Transverse colon (tissue), 4 donors: ENCODE results near the gene SCN1A. TPM values are rescaled to one million over a fixed set of nuclear protein-coding genes. Genes with fewer than 3 reads are reported as not detected.
"Not testable (repeated sequence)": the region's sequence is repeated elsewhere in the genome, so short reads cannot be mapped to it uniquely, and the experiment has no call there.

Experiments used
- DNase-seq: peaks from one replicate; pipeline ENCODE4 v3.0.0-alpha.2; 2019
- H3K27ac ChIP-seq, 4 donors: fragments of 200-600 bp; sonication (generic); 2 replicates each; pipeline ENCODE4 v1.5.1; 2016 to 2018; ENCODE audit warnings: inconsistent platforms in 4 of 4
- H3K27me3 ChIP-seq: fragments of 200-600 bp; sonication (generic); 2 replicates; pipeline ENCODE4 v1.5.1; 2017; ENCODE audit warnings: inconsistent platforms
- H3K36me3 ChIP-seq, 4 donors: fragments of 200-600 bp; sonication (generic); 2 replicates each; pipeline ENCODE4 v1.5.1; 2017 to 2019; ENCODE audit warnings: inconsistent platforms in 4 of 4
- H3K4me1 ChIP-seq, 4 donors: fragments of 200-600 bp; sonication (generic); 2 replicates each; pipeline ENCODE4 v1.5.1; 2017 to 2020; ENCODE audit warnings: inconsistent platforms in 4 of 4
- H3K4me3 ChIP-seq, 4 donors: fragments of 200-600 bp; sonication (generic); 1 replicate in 1 of 4; 2 replicates in 3 of 4; pipeline versions ENCODE4 v1.5.1 to v1.6.1; 2017 to 2019; ENCODE audit warnings: inconsistent platforms in 4 of 4
- H3K9me3 ChIP-seq, 2 donors: fragments of 200-600 bp; sonication (generic); 2 replicates each; pipeline ENCODE4 v1.5.1; 2017 to 2019; ENCODE audit warnings: inconsistent platforms in 2 of 2
- EP300 ChIP-seq: sonication (generic); formaldehyde crosslinking; IDR thresholded peaks from one replicate; pipeline ENCODE4 v1.6.1; 2017; ENCODE audit warnings: antibody characterized with exemption, low read depth
- POLR2A ChIP-seq: fragments of 450-650 bp; IDR thresholded peaks from one replicate; pipeline ENCODE4 v1.6.1; 2016; ENCODE audit warnings: antibody characterized with exemption, mild to moderate bottlenecking, moderate library complexity
- POLR2AphosphoS5 ChIP-seq, 3 donors: sonication (generic); formaldehyde crosslinking; IDR thresholded peaks; one replicate each; pipeline ENCODE4 v1.6.1; 2016; ENCODE audit warnings: antibody characterized with exemption in 3 of 3
- WGBS, 2 donors: methylation state at CpG; one replicate each; pipeline ENCODE4 v1.1.5; 2018; ENCODE audit warnings: low coverage in 1 of 2; 5-methylcytosine and 5-hydroxymethylcytosine counted together
- in situ Hi-C, 4 donors: fragments of 200-750 bp; cut with MboI; loops; one replicate each; pipeline versions ENCODE4 v1.15.0 to v1.15.1; 2017; ENCODE audit warnings: low sequenced_read_pairs in 3 of 4, low pct_ligation_motif_present in 1 of 4, low pct_unique_long_range_greater_than_20kb in 1 of 4
- intact Hi-C: fragments of 100-400 bp; cut with DNase I; formaldehyde crosslinking; loops from one replicate; pipeline ENCODE4 v1.15.1; 2023; ENCODE audit warnings: low total_unique reads
- total RNA-seq, 4 donors: library from RNA; depleted of rRNA; stranded (reverse); fragments of >200 nt; gene quantifications; one replicate each; pipeline ENCODE4 v1.1.0, GENCODE V29; 2016
- TF ChIP-seq, protein P1 (sequence below), 5 experiments: fragments of 200-600 bp in 3 of 5; fragments of 450-650 bp in 2 of 5; sonication (generic) in 3 of 5; IDR thresholded peaks; 1 replicate in 2 of 5; 2 replicates in 3 of 5; pipeline ENCODE4 v1.5.1; 2016 to 2017; ENCODE audit warnings: antibody characterized with exemption in 5 of 5, inconsistent platforms in 3 of 5, mild to moderate bottlenecking in 2 of 5, moderate library complexity in 1 of 5

Gene SCN1A
- total RNA-seq, 4 donors from 2014 or later: not detected

DNA sequence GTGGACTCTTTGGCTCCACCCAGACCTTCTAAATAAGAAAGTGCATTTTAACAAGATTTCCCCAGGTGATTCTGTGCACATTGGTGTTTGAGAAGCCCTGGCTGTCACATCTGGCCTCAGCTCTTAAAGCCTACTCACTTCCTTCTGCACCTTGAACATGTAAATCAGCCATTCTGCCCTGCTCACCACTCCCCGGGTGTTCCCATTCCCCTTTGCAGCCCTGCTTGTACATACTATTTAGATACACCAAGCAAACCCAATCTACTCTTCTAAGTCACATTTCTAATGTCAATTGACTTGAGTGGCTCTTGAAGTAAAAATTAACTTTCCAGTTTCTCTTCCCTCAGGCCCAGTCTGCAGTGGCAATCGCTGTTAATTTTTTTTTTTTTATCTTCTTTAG, 13.1 kb upstream of the SCN1A start:
- Histone ChIP-seq H3K27me3 (no peaks in the 10 kb centered on the region), H3K9me3 (no peaks in the 10 kb centered on the region), H3K36me3 (peaks cover 0 to 1% (median 0%) of the 10 kb centered on the region in 4 donors), H3K4me1 (no peaks in the 10 kb centered on the region), H3K27ac (no peak overlapping the region), H3K4me3 (no peak overlapping the region)
- in situ Hi-C loops (no loop called here), intact Hi-C loops (no loop called here)
- no peak for DNase-seq
- 66 to 69% methylated on average over 2 of the region's 2 CpGs for WGBS, 2 donors
- no peak for TF ChIP-seq POLR2A
- TF ChIP-seq EP300: no peak
- TF ChIP-seq, protein P1, sequence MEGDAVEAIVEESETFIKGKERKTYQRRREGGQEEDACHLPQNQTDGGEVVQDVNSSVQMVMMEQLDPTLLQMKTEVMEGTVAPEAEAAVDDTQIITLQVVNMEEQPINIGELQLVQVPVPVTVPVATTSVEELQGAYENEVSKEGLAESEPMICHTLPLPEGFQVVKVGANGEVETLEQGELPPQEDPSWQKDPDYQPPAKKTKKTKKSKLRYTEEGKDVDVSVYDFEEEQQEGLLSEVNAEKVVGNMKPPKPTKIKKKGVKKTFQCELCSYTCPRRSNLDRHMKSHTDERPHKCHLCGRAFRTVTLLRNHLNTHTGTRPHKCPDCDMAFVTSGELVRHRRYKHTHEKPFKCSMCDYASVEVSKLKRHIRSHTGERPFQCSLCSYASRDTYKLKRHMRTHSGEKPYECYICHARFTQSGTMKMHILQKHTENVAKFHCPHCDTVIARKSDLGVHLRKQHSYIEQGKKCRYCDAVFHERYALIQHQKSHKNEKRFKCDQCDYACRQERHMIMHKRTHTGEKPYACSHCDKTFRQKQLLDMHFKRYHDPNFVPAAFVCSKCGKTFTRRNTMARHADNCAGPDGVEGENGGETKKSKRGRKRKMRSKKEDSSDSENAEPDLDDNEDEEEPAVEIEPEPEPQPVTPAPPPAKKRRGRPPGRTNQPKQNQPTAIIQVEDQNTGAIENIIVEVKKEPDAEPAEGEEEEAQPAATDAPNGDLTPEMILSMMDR (IDR thresholded peaks at IDR 0.05): no peak
- no peak for TF ChIP-seq POLR2AphosphoS5 (IDR thresholded peaks at IDR 0.05)

DNA sequence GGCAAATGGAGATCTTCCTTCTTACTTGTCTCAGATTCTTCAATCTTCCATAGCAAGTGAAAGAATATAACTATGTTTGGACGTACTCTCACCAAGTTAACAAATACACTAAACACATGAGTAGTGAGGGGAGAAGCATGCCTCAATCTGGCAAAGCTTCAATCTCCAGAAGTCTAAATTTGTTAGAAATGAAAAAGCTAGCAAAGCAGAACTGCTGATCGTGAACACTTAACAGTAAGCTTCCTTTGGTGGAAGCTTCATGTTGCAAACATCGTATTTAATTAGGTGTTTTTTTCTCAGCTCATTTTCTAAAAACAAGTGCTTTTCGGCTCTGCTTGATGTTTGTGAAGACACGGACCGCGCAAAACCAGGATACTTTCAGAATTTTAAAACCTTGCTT, 12.7 kb upstream of the SCN1A start:
- Histone ChIP-seq H3K27me3 (no peaks in the 10 kb centered on the region), H3K4me1 (no peaks in the 10 kb centered on the region), H3K36me3 (peaks cover 0 to 1% (median 0%) of the 10 kb centered on the region in 4 donors), H3K9me3 (no peaks in the 10 kb centered on the region), H3K27ac (no peak overlapping the region), H3K4me3 (no peak overlapping the region)
- DNase-seq: no peak
- in situ Hi-C loops (no loop called here), intact Hi-C loops (no loop called here)
- WGBS, 2 donors: 58 to 67% methylated on average over 7 of the region's 7 CpGs
- TF ChIP-seq POLR2A (no peak), EP300 (no peak), POLR2AphosphoS5 (IDR thresholded peaks at IDR 0.05) (no peak)
- TF ChIP-seq, protein P1 (IDR thresholded peaks at IDR 0.05): no peak

DNA sequence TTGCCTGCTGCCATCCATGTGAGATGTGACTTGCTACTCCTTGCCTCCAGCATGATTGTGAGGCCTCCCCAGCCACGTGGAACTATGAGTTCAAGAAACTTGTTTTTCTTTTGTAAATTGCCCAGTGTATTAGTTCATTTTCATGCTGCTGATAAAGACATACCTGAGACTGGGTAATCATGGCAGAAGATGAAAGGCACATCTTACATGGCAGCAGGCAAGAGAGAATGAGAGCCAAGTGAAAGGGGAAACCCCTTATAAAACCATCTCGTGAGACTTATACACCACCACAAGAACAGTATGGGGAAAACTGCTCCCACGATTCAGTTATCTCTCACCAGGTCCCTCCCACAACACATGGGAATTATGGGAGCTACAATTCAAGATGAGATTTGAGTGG, 11.7 kb upstream of the SCN1A start:
- H3K27ac ChIP-seq, H3K27me3 ChIP-seq, DNase-seq, intact Hi-C loops, H3K9me3 ChIP-seq, H3K4me3 ChIP-seq, H3K36me3 ChIP-seq, in situ Hi-C loops, H3K4me1 ChIP-seq: not testable (repeated sequence)
- 32 to 63% methylated on average over 1 to 3 of the region's 3 CpGs for WGBS, 2 donors

DNA sequence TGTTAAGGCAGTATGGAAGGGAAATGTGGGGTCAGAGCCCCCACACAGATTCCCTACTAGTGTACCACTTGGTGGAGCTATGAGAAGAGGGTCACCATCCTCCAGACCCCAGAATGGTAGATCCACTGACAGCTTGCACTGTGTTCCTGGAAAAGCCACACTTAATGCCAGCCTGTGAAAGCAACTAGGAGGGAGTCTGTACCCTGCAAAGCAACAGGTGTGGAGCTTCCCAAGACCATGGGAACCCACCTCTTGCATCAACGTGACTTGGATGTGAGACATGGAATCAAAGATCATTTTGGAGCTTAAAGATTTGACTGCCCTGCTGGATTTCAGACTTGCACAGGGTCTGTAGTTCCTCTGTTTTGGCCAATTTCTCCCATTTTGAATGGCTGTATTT, 10.8 kb upstream of the SCN1A start:
- intact Hi-C loops: no loop called here
- Histone ChIP-seq H3K9me3 (no peaks in the 10 kb centered on the region), H3K4me1 (no peaks in the 10 kb centered on the region), H3K27ac (no peak overlapping the region), H3K36me3 (peaks cover 0 to 1% (median 0%) of the 10 kb centered on the region in 4 donors), H3K4me3 (no peak overlapping the region), H3K27me3 (no peaks in the 10 kb centered on the region)
- DNase-seq: no peak
- 87% methylated on average over 1 of the region's 1 CpG; no CpG with 5 or more reads in 1 of the 2 donors for WGBS, 2 donors
- TF ChIP-seq EP300: no peak
- TF ChIP-seq, protein P1 (IDR thresholded peaks at IDR 0.05): no peak
- TF ChIP-seq POLR2AphosphoS5 (IDR thresholded peaks at IDR 0.05): no peak
- TF ChIP-seq POLR2A: no peak
- in situ Hi-C loops: no loop called here

DNA sequence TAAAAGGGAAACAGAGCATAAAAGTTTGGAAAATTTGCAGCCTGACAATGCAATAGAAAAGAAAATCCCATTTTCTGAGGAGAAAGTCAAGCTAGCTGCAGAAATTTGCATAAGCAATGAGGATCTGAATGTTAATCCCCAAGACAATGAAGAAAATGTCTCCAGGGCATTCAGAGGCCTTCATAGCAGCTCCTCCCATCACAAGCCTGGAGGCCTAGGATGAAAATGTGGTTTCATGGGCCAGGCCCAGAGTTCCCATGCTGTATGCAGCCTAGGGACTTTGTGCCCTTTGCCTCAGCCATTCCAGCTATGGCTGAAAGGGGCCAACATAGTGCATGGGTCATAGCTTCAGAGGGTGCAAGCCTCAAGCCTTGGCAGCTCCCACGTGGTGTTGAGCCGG, 10.3 kb upstream of the SCN1A start:
- 77 to 86% methylated on average over 2 of the region's 2 CpGs for WGBS, 2 donors
- in situ Hi-C loops: no loop called here

More for the DNA sequence above, 10.3 kb upstream of the SCN1A start:
- Histone ChIP-seq H3K4me1 (no peaks in the 10 kb centered on the region), H3K9me3 (no peaks in the 10 kb centered on the region), H3K27ac (no peak overlapping the region), H3K27me3 (no peaks in the 10 kb centered on the region), H3K36me3 (no peaks in the 10 kb centered on the region), H3K4me3 (no peak overlapping the region)
- intact Hi-C loops: no loop called here
- TF ChIP-seq POLR2A: no peak
- TF ChIP-seq, protein P1 (IDR thresholded peaks at IDR 0.05): no peak
- TF ChIP-seq POLR2AphosphoS5 (IDR thresholded peaks at IDR 0.05): no peak
- no peak for TF ChIP-seq EP300
- no peak for DNase-seq
